ENCODE measurements around the gene NKX2-3. TPM values are rescaled to one million over a fixed set of nuclear protein-coding genes. Genes with fewer than 3 reads are reported as not detected.

NKX2-3 gene
- total RNA-seq, 1 donor from 2014 or later: not detected

DNA sequence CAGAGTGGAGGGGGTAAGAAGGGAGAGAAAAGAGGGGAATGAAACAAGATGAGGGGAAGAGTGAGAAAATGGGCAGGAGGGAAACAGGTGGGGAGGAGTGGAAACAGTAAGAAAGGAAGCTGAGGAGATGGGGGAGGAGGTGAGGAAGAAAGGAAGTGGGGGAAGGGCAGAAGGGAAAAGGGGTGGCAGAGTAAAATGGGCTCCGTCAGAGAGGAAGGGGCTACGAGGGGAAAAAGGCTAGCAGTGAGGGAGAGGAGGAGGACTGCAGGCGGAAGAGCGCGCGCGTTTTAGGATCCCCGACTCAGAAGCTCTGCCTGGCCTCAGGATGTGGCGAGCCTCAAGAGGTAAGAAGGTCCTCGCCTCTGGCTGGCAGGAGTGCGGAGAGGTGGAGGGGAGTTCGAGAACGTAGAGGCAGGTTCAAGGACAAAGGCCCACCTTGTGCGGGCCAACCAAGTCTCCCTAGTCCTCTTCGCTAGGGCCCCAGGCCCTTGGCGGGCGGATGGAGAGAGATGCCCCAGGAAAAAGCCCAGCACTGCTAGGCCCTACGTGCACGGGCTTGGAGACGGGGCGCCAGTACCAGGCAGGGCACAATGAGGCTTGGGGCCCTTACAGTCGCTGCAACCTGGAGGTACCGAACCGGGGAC is 5.8 kb upstream of the NKX2-3 start:
- intact Hi-C loops (cut with micrococcal nuclease): no loop called here

DNA sequence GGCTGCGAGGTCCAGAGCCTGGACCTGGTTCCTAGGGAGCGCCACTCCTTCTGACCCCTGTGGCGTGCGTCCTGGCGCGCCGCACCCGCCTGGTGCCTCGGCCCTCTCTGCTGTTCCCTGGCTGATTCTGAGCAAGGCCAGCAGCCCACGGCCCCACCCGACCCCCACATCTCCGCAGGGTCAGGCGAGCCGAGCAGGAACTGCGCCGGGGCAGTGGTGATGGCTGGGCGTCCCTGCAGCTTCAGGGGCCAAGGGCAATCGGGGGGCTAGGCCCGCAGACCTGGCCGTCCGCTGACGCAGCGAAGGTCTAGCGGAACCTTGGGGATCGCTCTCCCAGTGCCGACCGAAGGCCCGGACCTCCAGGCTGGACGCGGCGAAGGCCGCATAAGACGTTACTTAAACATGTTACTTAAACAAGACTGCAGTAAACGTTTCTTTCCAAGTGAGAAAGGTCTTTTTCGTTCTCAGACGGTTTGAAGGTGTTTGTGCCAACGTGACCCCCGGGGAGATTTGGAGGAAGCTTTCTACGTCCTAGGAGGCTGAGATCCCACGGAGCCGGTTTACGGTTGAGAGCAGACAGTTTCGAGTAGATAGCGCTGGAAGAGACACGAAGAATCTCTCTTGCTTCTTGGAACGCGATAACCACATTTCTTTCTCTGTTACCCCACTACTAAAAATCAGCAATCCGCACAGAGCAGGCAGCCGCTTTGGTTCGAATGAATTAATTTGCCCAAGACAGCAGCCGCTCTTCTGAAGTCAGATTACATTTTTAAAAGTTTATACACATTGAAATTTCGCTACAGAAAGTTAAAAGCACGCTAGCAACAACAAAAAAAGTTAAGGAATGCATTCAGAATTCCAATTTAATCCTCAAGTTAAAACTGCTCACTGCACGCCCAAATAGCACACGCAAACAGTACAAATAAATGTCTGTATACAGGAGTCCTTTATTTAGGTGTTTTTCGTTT is 4.9 kb upstream of the NKX2-3 start:
- intact Hi-C loops (cut with micrococcal nuclease): no loop called here

DNA sequence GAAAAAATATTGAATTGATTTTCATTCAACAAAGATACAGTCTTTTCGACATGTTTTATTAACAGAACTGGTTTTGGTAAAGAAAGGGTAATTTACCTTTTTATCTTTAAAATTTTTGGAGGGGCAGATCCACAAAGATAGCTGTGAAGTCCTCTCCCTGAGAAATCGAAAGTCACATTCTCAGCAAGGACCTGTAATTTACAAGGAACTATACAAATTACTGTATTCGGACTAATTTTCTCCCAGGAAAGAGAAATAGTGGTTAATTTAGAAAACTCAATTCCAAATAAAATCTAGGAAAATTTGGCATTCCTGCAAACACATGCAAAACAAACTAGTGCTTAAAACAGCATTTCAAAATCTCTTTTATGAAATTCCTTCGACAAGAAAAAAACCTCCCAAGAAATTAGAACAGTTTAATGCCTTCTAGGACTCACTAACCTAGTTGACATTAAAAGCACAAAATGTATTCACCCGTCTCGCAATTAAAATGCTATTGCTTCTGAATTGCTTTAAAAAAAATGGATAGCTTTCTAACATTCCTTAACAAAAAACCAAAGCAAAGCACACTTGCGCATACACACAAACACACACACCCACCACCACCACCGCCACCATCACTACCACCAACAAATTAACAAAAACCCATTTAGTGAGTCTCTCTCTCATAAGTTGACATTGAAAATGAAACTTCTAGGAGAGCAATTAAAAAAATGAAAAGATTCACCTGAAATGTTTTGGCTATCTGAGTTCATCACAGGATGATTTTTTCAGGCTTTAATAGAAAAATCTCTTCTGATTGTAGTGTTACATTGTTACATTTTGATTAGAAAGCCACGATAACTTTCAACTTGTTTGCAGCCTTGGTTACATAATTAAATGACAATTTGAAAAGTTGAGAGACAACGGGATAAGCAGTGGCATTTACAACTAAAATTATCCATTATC is 4.0 kb upstream of the NKX2-3 start:
- intact Hi-C loops (cut with micrococcal nuclease): no loop called here

DNA sequence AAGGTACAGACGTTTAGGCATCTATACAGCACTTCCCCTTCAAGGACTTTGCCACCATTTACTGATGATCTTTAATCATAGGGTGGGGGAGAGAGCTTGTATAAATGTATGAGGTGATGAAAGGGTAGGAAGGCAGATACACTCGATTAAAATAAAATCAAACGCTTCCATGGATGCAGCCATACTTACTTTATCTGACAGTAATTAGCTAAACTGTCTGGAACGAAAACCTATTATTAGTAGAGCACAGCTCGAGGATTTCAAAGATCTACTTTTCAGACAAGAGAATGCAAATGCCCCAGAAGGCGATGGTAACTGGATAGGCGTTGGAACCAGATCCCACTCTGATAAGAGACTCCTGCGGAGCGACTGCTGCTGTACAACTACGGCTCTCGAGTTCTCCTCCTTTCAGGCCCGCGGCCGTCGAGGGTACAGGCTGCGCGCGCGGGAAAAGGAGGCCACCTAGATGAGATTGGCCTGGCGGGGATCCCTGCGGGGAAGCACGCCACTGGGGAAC is 3.1 kb upstream of the NKX2-3 start:
- intact Hi-C loops (cut with micrococcal nuclease): loop anchor here (10.0 kb wide), 2 partner anchors 1605 to 1695 kb away; partner anchors contain the start of genes LBX1 and TLX1

DNA sequence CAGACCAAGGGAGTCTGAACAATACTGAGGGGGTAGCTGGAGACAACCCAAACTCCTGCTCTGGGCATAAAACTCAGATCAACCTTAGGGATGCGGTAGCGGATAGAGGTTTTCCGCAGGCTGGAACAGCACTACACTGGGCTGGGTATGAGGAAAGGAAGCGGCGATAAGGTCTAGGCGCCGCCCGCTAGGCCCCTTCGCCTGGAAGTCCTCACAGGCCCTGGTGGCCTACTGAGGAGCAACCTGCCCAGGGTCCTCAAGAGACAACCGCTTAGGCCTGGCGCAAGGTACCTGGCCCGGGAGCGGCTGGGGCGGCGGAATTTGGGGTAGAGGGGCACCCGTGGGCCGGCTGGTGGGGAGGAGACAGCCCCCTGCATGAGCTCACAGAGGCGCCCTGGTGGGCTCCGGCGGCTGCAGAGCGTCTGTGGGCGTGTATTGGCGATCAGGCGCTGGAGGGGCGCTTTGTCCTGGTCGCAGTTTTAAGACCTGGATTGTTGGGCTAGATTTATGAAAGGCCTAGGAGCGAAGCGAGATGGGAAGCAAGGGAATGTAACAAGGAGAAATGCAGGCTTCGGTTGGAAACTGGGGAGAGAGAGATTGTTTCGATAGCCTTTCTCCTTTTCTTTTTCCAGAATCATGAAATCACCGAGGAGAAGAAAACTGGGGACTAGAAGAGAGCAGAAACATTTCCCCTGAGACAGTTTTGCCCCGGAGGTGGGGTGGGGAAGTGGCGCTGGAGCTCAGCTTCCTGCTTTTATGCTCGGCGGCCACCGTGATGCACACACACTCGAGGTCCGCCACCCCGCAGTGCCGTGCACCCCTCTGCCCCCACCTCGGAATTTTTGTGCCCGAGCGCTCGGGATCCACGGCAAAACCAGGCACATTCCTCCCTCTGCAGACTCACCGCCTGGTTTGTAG is 2.4 kb upstream of the NKX2-3 start:
- intact Hi-C loops (cut with micrococcal nuclease): loop anchor here (10.0 kb wide), 2 partner anchors 1604 to 1694 kb away; partner anchors contain the start of genes LBX1 and TLX1

DNA sequence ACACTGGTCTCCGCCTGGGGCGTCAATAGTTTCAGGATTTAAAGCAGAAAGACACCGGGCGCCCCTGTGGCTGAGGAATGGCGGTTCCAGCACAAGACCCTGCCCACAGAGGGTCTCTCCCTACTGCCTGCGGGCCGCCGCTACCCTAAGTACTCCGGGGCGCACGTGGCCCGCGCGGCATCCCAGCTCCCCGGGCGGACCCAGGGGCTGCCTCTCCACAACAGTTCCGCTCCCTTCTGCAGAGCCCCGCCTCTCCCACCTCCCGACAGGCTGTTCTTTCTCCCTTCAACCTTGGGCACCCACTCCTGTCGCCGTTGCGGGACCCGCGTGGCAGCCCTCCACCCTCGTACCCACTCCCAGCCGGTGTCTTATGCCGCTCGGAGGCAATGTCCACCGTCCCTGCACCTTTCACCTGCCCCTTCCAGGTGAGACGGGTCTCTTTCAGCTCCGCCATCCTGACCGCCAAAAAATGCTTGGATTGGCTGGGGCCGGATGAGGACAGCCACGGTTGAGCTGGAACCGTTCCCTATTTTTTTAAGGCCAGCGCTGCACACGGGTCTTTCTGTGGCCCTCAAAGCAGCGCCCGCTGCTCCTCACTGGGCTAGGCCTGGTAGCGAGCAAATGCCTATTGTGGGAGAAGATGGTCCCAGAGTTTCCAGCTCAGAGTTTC is 1.6 kb upstream of the NKX2-3 start:
- intact Hi-C loops (cut with micrococcal nuclease): loop anchor here (10.0 kb wide), 2 partner anchors 1604 to 1694 kb away; partner anchors contain the start of genes LBX1 and TLX1

DNA sequence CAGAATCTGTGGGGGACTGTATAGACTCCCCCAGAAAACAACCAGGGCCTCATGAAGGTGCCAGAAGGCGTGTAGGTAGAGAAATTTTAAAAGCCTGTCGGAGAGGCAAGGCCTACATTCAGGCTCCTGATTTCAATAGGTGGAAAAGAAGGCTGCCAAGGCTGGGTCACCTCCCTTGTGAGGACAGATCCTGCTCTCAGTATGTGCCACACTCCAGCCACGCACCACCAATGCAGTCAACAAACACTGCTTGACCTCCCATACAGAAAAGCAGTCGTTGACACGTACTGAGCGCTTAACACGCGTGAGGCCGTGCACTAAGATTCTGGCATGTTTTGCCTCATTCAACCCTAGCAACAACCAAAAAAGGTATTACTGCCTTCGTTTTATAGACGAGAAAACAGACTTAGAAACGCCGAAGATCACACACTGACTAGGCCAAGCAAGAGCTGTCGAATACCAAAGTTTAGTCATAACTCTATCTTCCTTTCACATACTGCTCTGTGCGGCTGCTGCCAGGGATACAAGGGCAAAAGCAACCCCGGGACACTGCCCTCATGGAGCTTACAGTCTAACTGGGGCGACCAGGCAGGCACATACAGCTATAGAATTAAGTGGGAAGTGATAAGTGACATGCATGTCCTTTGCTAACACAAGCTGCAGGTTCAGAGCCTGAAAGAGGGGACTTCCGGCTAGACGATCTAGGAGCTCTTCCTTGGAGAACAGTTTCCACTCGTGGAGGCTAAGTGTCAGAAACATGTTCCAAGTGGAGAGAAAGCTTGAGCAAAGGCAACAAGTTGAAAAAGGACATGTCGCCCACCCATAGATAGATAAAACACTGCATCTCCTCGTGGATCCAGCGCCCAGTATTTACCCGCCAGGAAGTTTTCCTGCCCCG is 797 bp upstream of the NKX2-3 start:
- intact Hi-C loops (cut with micrococcal nuclease): loop anchor here (10.0 kb wide), 2 partner anchors 1603 to 1693 kb away; partner anchors contain the start of genes LBX1 and TLX1

DNA sequence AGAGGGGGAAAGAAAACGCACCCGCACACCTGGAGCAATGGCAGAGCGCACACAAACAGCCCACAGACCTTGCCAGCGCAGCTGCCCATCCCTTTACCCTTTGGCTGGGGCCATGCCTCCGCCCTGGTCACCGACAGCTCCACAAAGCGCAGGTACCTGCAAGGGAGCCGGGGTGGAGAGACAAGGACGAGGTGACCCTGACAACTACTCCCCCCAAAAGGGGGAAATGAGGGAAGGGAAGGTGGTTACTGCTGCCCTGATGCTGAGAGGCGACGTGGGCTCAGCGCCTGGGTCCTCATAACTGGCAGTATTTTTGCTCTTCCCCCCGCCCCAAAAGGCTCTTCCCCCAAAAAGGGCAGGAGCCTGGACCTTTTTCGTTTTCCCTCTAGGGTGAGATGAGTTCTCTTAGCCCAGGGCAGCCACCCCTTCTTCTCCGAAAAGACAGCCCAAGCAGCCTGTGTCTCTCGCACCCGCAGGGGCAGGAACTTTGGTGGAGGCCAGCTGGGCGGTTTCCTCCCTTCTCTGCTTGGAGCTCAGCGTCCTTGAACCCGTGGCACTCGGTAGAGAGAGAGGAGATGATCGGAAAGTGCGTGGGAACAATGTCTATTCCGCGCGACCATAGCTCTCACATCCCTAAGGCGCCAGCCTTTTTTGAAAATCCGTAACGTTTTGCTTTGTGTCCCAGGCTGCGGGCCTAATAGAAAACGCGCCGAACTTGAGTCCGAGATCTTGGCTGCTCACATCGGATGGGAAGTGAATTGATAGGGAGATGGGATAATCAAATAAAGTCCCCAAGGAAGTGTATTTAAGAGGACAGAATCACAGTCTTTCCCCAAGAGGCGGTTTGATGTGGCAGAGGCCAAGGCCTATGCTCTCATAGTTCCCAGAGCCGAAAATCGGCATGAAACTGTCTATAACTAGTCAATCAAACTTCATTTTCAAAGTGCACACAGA is 1.0 kb downstream of the NKX2-3 start:
- intact Hi-C loops (cut with micrococcal nuclease): loop anchor here (2.0 to 10.0 kb wide), 3 partner anchors 299 to 1691 kb away; partner anchors contain the start of genes HPSE2, LBX1 and TLX1

DNA sequence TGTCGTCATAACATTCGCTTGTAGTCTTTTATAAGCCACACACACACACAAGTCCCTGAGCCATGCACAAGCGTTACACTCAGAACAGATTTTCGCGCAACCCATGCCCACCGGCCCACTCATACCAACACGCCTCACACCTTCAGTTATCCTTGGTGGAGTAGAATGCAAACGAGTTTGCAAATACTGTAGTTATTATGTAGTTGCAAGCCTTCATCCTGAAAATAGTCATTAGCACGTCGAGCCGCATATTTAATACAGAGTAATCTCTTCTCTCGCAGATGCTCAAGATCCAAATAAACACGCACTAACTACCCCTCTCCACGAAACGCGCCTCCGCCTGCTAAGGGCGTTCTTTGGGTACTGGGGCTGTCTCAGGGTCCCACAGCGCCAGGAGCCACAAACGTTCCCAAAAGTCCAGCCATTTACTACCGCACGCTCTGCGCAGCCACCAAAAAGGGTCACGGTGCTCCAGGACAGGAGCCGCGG is 1.8 kb downstream of the NKX2-3 start:
- intact Hi-C loops (cut with micrococcal nuclease): loop anchor here (2.0 to 10.0 kb wide), 3 partner anchors 300 to 1690 kb away; partner anchors contain the start of genes HPSE2, LBX1 and TLX1

DNA sequence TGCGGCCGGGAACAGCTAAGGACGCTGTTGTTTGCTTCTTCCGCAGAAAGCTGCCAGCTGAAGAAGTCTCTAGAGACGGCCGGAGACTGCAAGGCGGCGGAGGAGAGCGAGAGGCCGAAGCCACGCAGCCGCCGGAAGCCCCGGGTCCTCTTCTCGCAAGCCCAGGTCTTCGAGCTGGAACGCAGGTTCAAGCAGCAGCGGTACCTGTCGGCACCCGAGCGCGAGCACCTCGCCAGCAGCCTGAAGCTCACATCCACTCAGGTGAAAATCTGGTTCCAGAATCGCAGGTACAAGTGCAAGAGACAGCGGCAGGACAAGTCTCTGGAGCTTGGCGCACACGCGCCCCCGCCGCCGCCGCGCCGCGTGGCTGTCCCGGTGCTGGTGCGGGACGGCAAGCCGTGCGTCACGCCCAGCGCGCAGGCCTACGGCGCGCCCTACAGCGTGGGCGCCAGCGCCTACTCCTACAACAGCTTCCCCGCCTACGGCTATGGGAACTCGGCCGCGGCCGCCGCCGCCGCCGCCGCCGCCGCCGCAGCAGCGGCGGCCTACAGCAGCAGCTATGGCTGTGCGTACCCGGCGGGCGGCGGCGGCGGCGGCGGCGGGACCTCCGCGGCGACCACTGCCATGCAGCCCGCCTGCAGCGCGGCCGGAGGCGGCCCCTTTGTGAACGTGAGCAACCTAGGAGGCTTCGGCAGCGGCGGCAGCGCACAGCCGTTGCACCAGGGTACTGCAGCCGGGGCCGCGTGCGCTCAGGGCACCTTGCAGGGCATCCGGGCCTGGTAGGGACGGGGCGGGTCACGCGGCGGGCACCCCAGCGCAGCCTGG is 2.4 kb downstream of the NKX2-3 start:
- intact Hi-C loops (cut with micrococcal nuclease): loop anchor here (2.0 to 10.0 kb wide), 4 partner anchors 98 to 1690 kb away; partner anchors contain the start of genes HPSE2, LBX1 and TLX1

DNA sequence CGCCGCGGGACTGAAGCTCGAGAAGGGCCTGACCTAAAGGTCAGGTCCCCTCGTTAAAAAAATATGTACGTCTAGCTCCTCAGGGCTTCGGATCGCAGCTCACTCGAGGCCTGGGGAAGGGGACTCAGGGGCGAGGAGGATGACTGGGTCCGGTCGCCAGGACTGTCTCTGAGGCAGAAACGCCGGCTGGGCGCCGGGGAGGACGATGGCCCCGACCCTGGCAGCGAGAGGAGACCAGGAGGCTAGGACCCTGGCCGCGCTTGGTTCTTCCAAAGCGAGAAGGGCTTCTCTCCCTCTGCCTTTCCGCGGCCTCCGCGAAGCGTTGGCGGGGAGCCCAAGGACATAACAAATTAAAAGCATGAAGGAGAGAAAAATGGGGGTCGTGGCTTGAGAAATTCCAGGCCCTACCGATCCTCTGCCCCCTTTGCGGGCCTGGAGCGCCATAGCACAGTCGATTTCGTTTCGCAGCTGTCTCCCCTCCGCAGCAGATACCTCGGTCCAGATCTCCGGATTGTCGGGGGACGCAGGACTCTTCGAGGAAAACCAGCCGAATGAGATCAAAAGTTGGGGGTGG is 3.1 kb downstream of the NKX2-3 start:
- intact Hi-C loops (cut with micrococcal nuclease): loop anchor here (2.0 to 10.0 kb wide), 4 partner anchors 99 to 1689 kb away; partner anchors contain the start of genes HPSE2, LBX1 and TLX1

DNA sequence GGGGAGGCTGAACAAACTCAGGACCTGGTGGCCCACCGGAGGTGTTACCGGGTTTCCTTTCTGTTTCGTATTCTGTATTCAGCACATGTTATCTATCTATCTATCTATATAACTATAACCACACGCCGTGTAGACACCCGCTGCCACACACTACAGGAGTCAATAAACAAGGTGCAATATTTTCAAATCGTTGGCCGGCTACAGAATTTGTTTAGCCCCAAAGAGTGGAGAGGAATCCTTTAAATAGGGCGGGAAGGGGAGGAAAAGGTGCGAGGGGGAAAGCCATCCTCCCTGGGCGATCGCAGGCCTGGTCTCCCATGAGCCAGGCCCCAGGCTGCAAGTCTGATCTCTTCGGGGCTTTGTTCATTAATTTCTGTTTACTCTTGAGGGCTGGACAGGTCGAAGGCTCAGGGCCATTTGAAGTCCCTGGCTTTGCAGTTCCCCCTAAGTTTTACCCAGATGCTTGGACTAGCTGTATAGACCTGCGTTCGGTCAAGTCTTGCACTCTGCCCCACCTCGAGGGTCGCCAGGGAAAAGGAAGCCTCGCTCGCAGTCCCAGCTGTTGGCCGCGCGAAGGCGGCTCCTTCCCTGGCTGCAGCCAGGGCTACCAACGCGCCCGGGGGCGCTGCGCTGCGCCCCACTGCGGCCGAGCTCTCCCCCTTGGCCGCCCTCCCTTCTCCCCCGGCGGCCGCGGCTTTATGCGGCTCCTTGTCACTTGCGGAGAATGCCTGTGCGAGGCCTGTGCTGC is 3.8 kb downstream of the NKX2-3 start:
- intact Hi-C loops (cut with micrococcal nuclease): loop anchor here (5.0 to 10.0 kb wide), 3 partner anchors 99 to 1688 kb away; partner anchors contain the start of genes LBX1 and TLX1

DNA sequence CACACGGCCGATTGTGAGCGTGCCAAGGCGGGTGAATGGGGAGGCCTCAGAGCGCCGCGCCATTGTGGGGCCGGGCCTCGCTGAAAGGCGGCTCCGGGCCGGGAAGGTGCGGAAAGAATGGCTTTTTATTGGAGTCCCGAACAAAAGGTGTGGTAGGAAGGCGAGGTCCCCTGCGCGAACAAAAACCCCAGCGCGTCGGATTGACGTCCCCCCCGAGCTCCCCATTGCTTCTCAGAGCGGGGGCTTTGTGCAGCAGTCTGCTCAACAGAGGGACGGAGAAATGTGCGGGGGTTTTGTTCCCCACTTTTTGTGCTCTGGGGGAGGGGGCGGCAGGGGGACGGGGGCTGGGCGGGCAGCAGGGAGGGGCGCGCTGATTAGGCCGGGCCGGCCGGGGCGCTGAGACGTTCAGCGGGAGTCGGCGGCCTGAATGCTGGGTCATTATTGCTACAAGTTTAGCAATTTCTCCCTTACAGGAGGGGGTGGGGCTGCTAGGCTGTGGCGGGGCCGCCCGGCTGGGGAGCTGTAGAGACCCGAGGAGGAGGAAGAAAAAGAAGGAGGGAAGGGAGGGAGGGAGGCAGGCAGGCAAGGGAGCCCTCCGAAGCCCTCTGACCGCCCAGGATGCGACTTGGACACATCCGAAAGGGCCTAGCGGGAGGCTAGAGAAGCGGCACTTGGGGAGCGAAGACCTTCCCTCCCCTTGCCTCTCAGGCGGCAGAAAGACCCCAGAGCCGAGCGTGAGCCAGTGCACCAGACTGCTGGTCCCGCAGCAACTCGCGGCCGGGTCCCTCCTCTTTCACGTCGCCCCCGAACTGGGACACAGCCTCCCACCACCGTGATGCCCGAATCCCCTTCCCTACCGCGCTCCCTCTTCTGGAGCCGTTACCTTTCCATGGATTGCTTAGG is 4.6 kb downstream of the NKX2-3 start:
- intact Hi-C loops (cut with micrococcal nuclease): loop anchor here (5.0 to 10.0 kb wide), 3 partner anchors 100 to 1687 kb away; partner anchors contain the start of genes LBX1 and TLX1
